HG03108 (cell line): Measurements from ENCODE around the gene OSBPL10.

Source experiments
- ATAC-seq: cut with Tn5 transposase; IDR thresholded peaks from one replicate; pipeline ENCODE4 v1.9.1; 2021; ENCODE audit warnings: moderate library complexity; ENCODE audit not compliant: unreplicated experiment

The OSBPL10 gene

DNA sequence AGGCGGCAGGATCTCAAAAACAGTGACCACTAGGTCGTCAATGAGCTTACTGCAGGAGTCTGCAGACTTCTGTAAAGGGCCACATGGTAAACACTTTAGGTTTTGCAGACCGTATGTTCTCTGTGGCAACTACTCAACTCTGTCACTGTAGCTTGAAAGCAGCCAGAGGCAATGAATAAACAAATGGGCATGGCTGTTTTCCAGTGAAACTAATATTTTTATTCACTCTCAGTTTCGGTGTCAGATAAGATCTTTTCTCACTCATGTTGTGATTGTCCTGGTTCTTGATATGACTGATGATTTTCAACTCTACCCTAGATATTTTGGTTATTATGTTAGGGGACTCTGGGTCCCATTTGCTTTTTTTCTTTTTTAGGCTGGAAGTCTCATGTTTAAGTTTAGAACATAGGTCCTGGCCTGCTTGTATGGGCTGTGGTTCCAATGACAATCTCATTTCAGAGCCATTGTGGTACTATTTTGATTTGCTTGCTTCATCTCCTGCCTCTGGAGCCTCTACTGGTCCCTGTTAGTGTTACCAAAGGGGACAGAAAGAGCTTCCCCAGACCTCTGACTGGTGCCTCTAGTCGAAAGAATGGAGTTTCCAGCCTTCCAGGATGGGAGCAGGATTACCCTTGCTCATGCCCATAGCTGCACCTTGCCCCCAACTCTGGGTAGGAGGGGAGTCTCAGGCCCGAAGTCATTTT, 226.3 kb downstream of the OSBPL10 start:
- ATAC-seq: peak; percentile 88

DNA sequence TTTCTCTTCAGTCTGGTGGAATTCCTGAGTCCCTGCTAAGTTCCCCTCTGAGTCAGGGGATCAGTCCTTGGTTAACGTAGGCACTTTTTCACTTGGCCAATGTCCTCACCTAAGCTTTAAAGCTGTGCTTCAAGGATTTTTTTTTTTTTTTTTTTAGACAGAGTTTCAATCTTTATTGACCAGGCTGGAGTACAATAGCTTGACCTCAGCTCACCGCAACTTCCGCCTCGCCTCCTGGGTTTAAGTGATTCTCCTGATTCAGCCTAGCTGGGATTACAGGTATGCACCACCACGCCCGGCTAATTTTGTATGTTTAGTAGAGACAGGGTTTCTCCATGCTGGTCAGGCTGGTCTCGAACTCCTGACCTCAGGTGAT, 228.0 kb downstream of the OSBPL10 start:
- no peak for ATAC-seq

- no peak for ATAC-seq
Observed at GRCh38 chr3:31752305-31753049, 228.6 kb downstream of the OSBPL10 start.

DNA sequence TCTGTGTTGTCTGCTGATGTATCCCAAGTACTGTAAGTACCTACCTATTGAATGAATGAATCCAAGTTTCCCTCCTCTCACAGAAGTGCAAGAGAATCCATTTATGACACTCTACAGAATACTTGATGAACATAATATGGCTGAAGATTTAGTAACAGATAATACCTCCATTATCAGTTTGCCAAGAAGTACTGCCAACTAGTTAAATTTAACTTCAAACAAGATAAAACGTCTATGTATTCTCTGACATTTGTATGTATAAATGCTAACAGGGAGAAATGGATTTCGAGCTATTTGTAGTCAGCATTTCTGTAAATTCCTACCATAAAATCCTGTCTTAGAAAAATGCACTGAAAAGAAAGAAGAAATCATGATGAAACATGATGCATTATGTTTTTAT, 230.7 kb downstream of the OSBPL10 start:
- ATAC-seq: no peak

- ATAC-seq: no peak
Observed at GRCh38 chr3:31748933-31749295, 232.1 kb downstream of the OSBPL10 start.

DNA sequence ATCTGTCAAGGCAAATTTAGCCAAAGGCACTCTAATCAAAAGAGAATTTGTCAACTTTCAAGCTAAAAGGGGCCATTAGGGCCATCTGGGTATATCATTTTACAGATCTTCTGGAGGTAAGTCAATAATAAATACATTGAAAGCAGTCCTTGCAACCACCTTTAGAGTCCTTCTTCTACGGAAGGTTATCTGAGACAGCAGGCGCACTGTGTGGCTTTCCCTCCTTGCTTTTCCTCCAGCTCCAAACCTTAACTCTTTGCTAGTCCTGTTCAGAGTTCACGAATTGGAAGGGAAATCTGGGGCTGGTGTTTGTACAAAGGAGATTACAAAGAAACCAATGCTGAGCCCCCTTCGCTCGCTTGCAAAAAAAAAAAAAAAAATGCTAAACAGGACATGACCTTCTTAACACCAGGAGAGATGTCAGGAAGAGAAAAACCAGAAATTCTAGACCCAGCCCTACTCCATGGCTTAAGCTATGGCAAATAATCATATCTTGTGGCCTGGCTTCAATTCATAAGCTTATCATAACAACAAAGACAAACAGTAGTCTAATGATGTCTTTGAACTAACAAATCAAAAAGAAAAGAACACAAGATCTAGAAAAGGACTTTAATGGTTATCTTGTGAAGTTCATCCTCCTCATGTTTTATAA, 232.7 kb downstream of the OSBPL10 start:
- ATAC-seq: no peak

GRCh38 chr3:31747785-31748184, 233.3 kb downstream of the OSBPL10 start:
- no peak for ATAC-seq

DNA sequence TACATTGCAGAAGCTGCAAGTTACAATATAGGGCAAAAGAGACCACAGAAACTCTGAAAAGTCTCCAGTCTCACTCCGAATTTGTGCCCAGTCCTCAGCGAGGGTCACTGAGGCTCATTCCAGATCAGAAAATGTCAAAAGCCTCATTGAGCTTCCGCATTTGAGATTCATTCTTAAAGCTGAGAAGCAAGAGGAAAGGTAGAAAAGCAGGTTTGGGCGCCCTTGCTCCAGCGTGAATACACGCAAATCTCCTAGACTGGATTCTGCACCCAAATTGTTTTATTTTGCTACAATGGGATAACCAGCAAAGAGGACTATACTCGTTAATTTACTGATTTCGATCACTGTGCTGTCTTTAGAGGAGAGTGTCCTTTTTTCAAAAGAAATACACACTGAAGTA, 236.1 kb downstream of the OSBPL10 start:
- no peak for ATAC-seq

DNA sequence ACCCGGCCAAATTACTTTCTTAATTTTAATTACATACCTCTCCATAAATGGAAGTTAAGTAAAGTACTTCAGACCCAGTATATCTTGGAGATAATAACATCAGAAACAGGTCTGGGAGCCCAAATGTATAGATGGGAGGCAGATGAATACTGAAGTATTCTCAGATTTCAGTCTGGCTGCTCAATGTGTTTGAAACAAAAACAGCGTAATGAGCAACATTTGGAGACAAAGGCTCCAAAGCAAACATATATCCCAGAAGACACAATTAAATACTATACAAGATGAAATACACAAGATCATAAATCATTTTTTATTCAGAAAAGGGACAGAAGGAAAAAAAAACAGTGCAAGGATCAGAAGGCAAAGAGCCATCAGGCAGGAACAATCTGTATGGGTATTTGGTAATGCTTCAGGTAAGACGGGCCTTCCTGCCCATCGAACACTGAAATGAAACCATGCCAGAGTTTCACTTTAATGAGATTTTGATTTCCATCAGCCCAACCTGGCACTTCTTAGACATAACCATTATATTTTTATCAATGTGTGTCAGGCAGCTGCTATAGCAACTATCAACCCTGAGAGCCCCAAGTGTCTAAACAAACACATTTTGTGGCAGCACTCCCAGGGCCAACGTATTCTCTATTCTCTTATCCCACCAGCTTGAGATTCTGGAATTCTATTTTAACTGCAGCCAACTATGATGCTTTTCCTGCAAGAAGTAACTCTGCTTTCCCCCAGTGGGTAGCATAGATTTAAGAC, 237.6 kb downstream of the OSBPL10 start:
- ATAC-seq: no peak

GRCh38 chr3:31740397-31740796, 240.7 kb downstream of the OSBPL10 start:
- ATAC-seq: no peak

- ATAC-seq: no peak
Observed at GRCh38 chr3:31738412-31738811, 242.7 kb downstream of the OSBPL10 start.

DNA sequence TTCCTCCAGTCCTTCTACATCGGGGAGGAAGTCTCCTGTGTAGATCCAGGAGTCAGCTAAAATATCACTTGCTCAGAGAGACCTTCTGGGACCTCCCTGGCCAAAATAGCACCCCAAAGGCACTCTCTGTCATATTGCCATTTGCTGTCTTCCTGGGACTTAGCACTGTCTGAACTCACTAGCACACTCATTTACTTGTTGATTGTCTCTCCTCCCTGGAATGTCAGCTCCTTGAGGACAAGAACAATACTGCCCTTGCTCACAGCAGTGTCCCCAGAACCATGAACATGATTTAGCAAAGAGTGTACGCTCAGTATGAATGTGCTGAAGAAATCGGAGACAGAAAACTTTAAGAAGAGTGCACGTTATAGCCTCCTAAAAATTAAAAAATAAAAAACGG, 245.4 kb downstream of the OSBPL10 start:
- no peak for ATAC-seq

DNA sequence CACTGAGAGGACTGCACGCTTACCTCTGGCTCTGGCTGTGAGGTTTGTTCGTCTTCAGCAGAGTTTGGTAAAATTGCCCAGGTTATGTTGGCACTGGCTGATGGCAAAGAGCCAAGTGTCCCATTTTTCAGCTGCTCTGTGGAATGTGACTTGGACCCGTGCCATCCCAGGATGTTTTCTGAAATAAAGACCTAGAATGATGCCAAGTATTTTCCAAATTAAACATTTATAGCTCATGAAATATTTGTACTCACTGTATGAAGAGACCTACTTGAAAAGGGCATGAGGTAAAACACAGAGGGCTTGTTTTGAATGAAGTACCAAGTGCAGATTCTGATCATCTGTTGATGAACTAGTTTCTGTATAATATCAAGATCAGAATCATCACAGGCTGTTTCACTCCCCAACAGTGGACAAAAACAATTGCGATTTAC, 247.8 kb downstream of the OSBPL10 start:
- ATAC-seq: no peak

GRCh38 chr3:31732548-31732947, 248.5 kb downstream of the OSBPL10 start:
- ATAC-seq: no peak

DNA sequence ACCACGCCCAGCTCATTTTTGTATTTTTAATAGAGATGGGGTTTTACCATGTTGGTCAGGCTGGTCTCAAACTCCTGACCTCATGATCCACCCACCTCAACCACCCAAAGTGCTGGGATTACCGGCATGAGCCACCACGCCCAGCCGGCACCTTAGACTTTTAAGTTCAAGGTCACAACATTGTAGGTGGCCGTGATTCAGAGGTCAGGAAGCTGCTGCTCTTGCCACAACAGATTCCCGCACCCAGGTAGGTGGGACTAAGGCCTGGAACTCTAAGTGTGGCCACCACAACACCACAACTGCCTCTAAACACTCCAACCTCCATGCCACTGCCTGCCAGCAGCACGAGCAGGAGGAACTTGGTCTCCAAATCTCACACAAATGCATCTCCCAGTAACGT, 251.5 kb downstream of the OSBPL10 start:
- no peak for ATAC-seq

DNA sequence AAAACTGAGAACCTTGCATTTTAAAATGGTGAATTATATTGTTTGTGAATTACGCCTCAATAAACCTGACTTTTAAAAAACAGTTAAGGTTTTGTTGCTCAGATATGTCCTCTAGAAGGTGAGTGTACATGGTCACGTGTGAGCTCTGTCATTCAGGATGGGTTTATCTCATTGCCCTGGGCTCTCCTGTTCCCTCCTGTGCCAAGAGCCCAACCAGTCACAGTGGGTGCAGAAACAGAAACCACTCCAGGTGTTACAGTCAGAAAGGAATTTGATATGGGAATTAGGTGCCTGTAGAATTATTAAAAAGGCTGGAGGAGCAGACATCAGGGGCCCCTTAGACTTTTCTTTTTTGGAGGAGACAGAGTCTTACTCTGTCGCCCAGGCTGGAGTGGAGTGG, 252.0 kb downstream of the OSBPL10 start:
- no peak for ATAC-seq

GRCh38 chr3:31728403-31728802, 252.7 kb downstream of the OSBPL10 start:
- ATAC-seq: no peak

DNA sequence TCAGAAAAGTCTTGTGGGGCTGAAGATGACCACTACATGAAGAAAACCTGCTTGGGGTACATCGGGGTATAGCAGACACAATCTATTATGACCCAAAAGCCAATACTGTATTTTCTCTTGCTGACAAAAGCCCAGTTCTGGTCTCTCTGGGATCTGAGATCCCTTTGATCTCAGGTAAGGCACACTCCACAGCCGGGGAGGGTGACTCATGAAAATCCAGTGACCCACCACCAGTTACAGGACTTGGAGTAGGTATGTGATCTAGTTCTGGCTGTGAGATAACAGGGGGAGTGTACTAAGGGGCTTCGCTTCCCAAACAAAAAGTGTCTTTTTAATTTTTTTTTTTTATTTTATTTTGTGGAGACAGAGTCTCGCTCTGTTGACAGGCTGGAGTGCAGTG, 255.1 kb downstream of the OSBPL10 start:
- ATAC-seq: no peak

DNA sequence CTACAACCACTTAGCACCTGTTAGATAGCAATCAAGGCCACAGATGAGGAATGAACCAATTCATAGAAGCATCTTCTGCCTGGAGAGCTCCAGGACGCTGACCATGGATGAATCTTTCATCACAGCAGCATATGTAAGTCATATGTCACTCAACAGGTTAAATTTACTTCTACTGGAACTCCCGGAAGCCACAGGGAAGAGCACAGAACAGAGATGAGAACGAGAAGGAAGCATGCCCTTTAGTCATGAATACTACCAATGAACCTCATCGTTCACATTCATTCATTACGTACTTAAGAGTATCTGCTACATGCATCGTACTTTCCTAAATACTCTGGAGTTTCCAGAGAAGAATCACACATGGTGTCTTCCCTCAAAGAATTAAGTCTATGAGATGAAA, 255.5 kb downstream of the OSBPL10 start:
- ATAC-seq: no peak

DNA sequence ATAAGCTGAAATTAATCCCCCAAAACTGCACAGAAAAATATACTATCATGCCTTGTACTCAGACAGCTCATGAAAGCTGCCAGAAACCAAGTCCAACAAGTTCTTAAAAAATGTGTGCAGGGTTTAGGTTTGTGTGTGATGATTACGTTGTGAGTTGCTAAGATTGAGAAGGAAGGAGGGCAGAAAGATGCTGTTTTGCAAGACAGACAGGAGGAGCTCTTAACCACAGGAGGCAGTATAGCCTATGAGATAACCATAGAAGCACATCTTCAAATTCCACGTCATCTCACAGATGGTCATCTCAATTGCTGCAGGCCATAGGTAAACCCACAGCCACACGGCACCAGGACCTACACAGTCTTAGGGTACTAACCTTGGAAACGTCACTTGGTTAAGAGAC, 256.4 kb downstream of the OSBPL10 start:
- ATAC-seq: no peak

- ATAC-seq: no peak
Observed at GRCh38 chr3:31724116-31724515, 256.9 kb downstream of the OSBPL10 start.
